NCI-H128 (cell line): ENCODE data around the gene ELL.

Experiments
- DNase-seq: peaks from one replicate; lab custom pipeline; 2025; ENCODE audit not compliant: unreplicated experiment; lab: John Stamatoyannopoulos, UW

Gene ELL

GRCh38 chr19:18435842-18436670, 85.8 kb downstream of the ELL start:
- no peak for DNase-seq

GRCh38 chr19:18435178-18435841, 86.6 kb downstream of the ELL start:
- DNase-seq, result no peak

GRCh38 chr19:18434411-18435175, 87.3 kb downstream of the ELL start:
- DNase-seq, result no peak

- DNase-seq, result no peak
Observed at GRCh38 chr19:18433735-18434398, 88.0 kb downstream of the ELL start.

- DNase-seq, result no peak
Observed at GRCh38 chr19:18433015-18433691, 88.7 kb downstream of the ELL start.

- DNase-seq, result no peak
Observed at GRCh38 chr19:18432275-18433014, 89.4 kb downstream of the ELL start.

- no peak for DNase-seq
Observed at GRCh38 chr19:18431351-18432197, 90.3 kb downstream of the ELL start.

- DNase-seq, result no peak
Observed at GRCh38 chr19:18430417-18431144, 91.3 kb downstream of the ELL start.

- no peak for DNase-seq
Observed at GRCh38 chr19:18429717-18430416, 92.0 kb downstream of the ELL start.

GRCh38 chr19:18428787-18429674, 92.8 kb downstream of the ELL start:
- peak; percentile 80 for DNase-seq

GRCh38 chr19:18428173-18428786, 93.6 kb downstream of the ELL start:
- DNase-seq, result no peak

GRCh38 chr19:18427743-18428113, 94.1 kb downstream of the ELL start:
- DNase-seq, result no peak

GRCh38 chr19:18427080-18427742, 94.7 kb downstream of the ELL start:
- no peak for DNase-seq

GRCh38 chr19:18426416-18426767, 95.5 kb downstream of the ELL start:
- no peak for DNase-seq

- no peak for DNase-seq
Observed at GRCh38 chr19:18425515-18426415, 96.1 kb downstream of the ELL start.
